ENCODE measurements around the gene KRTAP5-5. TPM values are rescaled to one million over a fixed set of nuclear protein-coding genes. Genes with fewer than 3 reads are reported as not detected.
"Not testable (repeated sequence)": the region's sequence is repeated elsewhere in the genome, so short reads cannot be mapped to it uniquely, and the experiment has no call there.

Gene KRTAP5-5
- total RNA-seq, 6 experiments from 2014 or later = not detected

GRCh38 chr11:1604181-1604580, 25.4 kb upstream of the KRTAP5-5 start:
- no peak overlapping the region for H3K27ac ChIP-seq
- H3K27me3 ChIP-seq = no peaks in the 10 kb centered on the region
- 85% methylated on average over 2 of the region's 11 CpGs for WGBS (ENCODE audit: insufficient coverage, low coverage, low lambda C conversion rate, missing lambda C conversion rate)
- H3K4me3 ChIP-seq = no peak overlapping the region
- DNase-seq = no peak
- no peaks in the 10 kb centered on the region for H3K9me3 ChIP-seq
- no peak for TF ChIP-seq CTCF (IDR thresholded peaks at IDR 0.05)
- no peak for TF ChIP-seq POLR2A (IDR thresholded peaks at IDR 0.05)
- intact Hi-C loops (cut with DNase I) = no loop called here
- ATAC-seq = peak in 1 of 4 donors; percentile 35
- no peaks in the 10 kb centered on the region for H3K4me1 ChIP-seq
- H3K36me3 ChIP-seq = no peaks in the 10 kb centered on the region

GRCh38 chr11:1604711-1605110, 24.9 kb upstream of the KRTAP5-5 start:
- TF ChIP-seq CTCF (IDR thresholded peaks at IDR 0.05) (no peak), POLR2A (IDR thresholded peaks at IDR 0.05) (no peak)
- DNase-seq (no peak), ATAC-seq (peak in 1 of 4 donors; percentile 26)
- Histone ChIP-seq H3K27ac (no peak overlapping the region), H3K4me1 (no peaks in the 10 kb centered on the region), H3K36me3 (no peaks in the 10 kb centered on the region), H3K9me3 (no peaks in the 10 kb centered on the region), H3K27me3 (no peaks in the 10 kb centered on the region), H3K4me3 (no peak overlapping the region)
- no CpG with 5 or more reads among the region's 7 CpGs for WGBS (ENCODE audit: insufficient coverage, low coverage, low lambda C conversion rate, missing lambda C conversion rate)
- intact Hi-C loops (cut with DNase I) = no loop called here

GRCh38 chr11:1605923-1606322, 23.7 kb upstream of the KRTAP5-5 start:
- 76% methylated on average over 10 of the region's 13 CpGs for WGBS (ENCODE audit: insufficient coverage, low coverage, low lambda C conversion rate, missing lambda C conversion rate)
- H3K27ac ChIP-seq; H3K9me3 ChIP-seq; intact Hi-C loops (cut with DNase I); H3K27me3 ChIP-seq; H3K36me3 ChIP-seq; DNase-seq; H3K4me1 ChIP-seq; ATAC-seq; H3K4me3 ChIP-seq: not testable (repeated sequence)

DNA sequence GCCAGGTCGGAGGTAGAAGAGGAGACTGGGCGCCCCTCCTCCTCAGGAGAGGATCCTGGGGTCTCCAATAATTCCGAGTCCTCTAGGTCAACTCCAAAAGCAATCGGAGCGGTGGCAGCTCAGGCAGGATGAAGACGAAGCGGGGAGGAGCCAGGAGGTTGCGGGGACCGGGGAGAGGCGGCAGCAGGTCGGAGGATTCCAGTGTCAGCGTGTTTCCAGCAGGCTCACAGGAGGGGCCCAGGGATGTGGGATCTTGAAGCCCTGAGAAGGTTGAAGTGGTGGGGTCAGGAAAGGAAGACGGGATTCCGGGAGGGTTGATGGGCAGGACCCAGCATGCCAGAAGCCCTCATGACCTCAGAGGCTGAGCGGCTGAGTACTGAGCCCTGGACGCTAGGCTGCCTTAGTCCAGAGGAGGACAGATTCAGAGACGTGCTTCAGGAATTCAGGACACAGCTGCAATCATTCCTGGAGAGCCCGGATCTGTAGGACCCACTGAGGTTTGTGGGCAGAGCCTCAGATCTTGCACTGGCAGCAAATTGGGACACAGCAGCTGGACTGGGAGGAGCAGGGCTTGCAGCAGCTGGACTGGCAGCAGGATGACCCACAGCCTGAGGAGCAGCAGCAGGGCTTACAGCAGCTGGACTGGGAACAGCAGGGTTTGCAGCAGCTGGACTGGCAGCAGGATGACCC, 22.3 kb upstream of the KRTAP5-5 start:
- ATAC-seq; H3K27me3 ChIP-seq; H3K36me3 ChIP-seq; intact Hi-C loops (cut with DNase I); H3K27ac ChIP-seq; DNase-seq; H3K4me3 ChIP-seq; H3K4me1 ChIP-seq; H3K9me3 ChIP-seq: not testable (repeated sequence)
- WGBS (ENCODE audit: insufficient coverage, low coverage, low lambda C conversion rate, missing lambda C conversion rate) = 43% methylated on average over 15 of the region's 18 CpGs

GRCh38 chr11:1607901-1608300, 21.7 kb upstream of the KRTAP5-5 start:
- ATAC-seq; H3K27me3 ChIP-seq; H3K9me3 ChIP-seq; DNase-seq; H3K36me3 ChIP-seq; H3K27ac ChIP-seq; H3K4me3 ChIP-seq; H3K4me1 ChIP-seq; intact Hi-C loops (cut with DNase I): not testable (repeated sequence)
- no CpG with 5 or more reads among the region's 5 CpGs for WGBS (ENCODE audit: insufficient coverage, low coverage, low lambda C conversion rate, missing lambda C conversion rate)

DNA sequence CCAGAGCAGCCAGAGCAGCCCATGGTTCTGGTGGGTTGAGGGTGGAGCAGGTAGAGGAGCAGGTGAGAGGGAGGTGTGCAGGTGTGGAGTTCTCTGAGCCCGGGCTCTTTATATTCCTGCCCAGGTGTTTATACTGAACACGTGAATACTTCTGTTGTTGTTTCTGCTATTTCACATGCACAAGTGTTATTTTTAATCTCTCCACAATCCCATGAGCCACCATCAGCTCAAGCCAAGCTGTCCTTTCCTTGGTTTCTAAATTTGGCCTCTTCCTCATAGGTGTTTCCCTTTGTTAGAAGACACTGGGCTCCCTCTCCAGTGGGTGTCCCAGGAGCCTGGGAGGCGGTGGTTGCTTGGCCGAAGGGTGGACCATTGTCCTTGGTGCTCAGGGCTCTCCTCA, 21.2 kb upstream of the KRTAP5-5 start, which contains the start of gene KRTAP5-3:
Gene KRTAP5-3 (minus strand): TSS at position 101 of the 400 bp plus-strand sequence. CDS start 78 bp downstream, at position 23.
- intact Hi-C loops (cut with DNase I) = no loop called here
- Histone ChIP-seq H3K9me3 (no peaks in the 10 kb centered on the region), H3K36me3 (no peaks in the 10 kb centered on the region), H3K4me3 (no peak within 1 kb of the TSS), H3K27me3 (no peaks in the 10 kb centered on the region), H3K4me1 (no peaks in the 10 kb centered on the region), H3K27ac (no peak within 1 kb of the TSS)
- DNase-seq (no peak), ATAC-seq (no peak)
- 69% methylated on average over 4 of the region's 4 CpGs for WGBS (ENCODE audit: insufficient coverage, low coverage, low lambda C conversion rate, missing lambda C conversion rate)
- TF ChIP-seq CTCF (IDR thresholded peaks at IDR 0.05) (no peak), POLR2A (IDR thresholded peaks at IDR 0.05) (no peak)

All from right lobe of liver (tissue), 6 donors.